Fibroblast of lung (primary cell): ENCODE data around the gene OR8U1. TPM values are rescaled to one million over a fixed set of nuclear protein-coding genes. Genes with fewer than 3 reads are reported as not detected.

Source experiments
- DNase-seq, 2 donors: peaks; one replicate each; pipeline versions ENCODE4 v3.0.0 to v3.0.0-alpha.2; 2010; ENCODE audit warnings: low read depth in 2 of 2
- H2AFZ ChIP-seq: 2 replicates; pipeline ENCODE4 v1.5.1; 2012; ENCODE audit warnings: low read length, control low read depth, inconsistent platforms
- H3K27ac ChIP-seq: 2 replicates; pipeline ENCODE4 v1.5.1; 2011; ENCODE audit warnings: low read length, control low read depth; ENCODE audit not compliant: insufficient read depth
- H3K27me3 ChIP-seq: 2 replicates; pipeline ENCODE4 v1.5.1; 2011; ENCODE audit warnings: mild to moderate bottlenecking, low read length; ENCODE audit not compliant: control insufficient read depth, insufficient read depth
- H3K36me3 ChIP-seq: 2 replicates; pipeline ENCODE4 v1.5.1; 2011; ENCODE audit warnings: low read length; ENCODE audit not compliant: control insufficient read depth, insufficient read depth
- H3K4me1 ChIP-seq: 2 replicates; pipeline ENCODE4 v1.5.1; 2011; ENCODE audit warnings: low read length; ENCODE audit not compliant: control insufficient read depth, insufficient read depth; ENCODE audit errors: extremely low read depth
- H3K4me2 ChIP-seq: 2 replicates; pipeline ENCODE4 v1.5.1; 2011; ENCODE audit warnings: low read length, control low read depth; ENCODE audit not compliant: insufficient read depth; ENCODE audit errors: extremely low read depth
- H3K4me3 ChIP-seq, 4 experiments: fragments of 200-600 bp in 1 of 4; sonication (generic) in 1 of 4; replicated peaks in 1 of 4; 2 replicates each; pipeline ENCODE4 v1.5.1; 2011 to 2016; ENCODE audit warnings: low read length in 4 of 4, low read depth in 3 of 4, mild to moderate bottlenecking in 3 of 4, control low read depth in 2 of 4, inconsistent platforms in 1 of 4, mixed read lengths in 1 of 4; ENCODE audit not compliant: insufficient read depth in 1 of 4; ENCODE audit errors: control extremely low read depth in 1 of 4
- H3K79me2 ChIP-seq: 2 replicates; pipeline ENCODE4 v1.5.1; 2012; ENCODE audit warnings: mild to moderate bottlenecking, low read length, inconsistent platforms; ENCODE audit not compliant: control insufficient read depth, insufficient read depth
- H3K9ac ChIP-seq: 2 replicates; pipeline ENCODE4 v1.5.1; 2011; ENCODE audit warnings: mild to moderate bottlenecking, low read length, control low read depth; ENCODE audit not compliant: insufficient read depth
- H3K9me3 ChIP-seq: 2 replicates; pipeline ENCODE4 v1.5.1; 2012; ENCODE audit warnings: low read depth, low read length; ENCODE audit not compliant: control insufficient read depth, insufficient read depth
- H4K20me1 ChIP-seq: 2 replicates; pipeline ENCODE4 v1.5.1; 2011; ENCODE audit warnings: low read length; ENCODE audit not compliant: control insufficient read depth, insufficient read depth; ENCODE audit errors: extremely low read depth
- CTCF ChIP-seq, 2 donors: IDR thresholded peaks in 1 of 2; conservative IDR thresholded peaks in 1 of 2; 1 replicate in 1 of 2; 2 replicates in 1 of 2; pipeline ENCODE4 v1.5.1; 2011 to 2012; ENCODE audit warnings: low read length in 2 of 2, control low read depth in 1 of 2, inconsistent platforms in 1 of 2, low read depth in 1 of 2, mild to moderate bottlenecking in 1 of 2
- EZH2 ChIP-seq: IDR thresholded peaks from 2 replicates; pipeline ENCODE4 v1.5.1; 2012; ENCODE audit warnings: low read length, control low read depth, mild to moderate bottlenecking; ENCODE audit errors: missing control alignments
- polyA minus RNA-seq: library from RNA; depleted of rRNA, polyadenylated mRNA; stranded (reverse); fragments of >200 nt; gene quantifications from 2 replicates; pipeline ENCODE4 v1.2.3, GENCODE V29; 2011; ENCODE audit warnings: low replicate concordance
- polyA plus RNA-seq, 2 donors: library from polyadenylated mRNA; depleted of rRNA in 1 of 2; stranded (reverse) in 1 of 2; unstranded in 1 of 2; fragments of >200 nt; gene quantifications; 2 replicates each; pipeline ENCODE4 v1.2.1, GENCODE V29; 2011 to 2012; ENCODE audit warnings: missing spikeins in 1 of 2
- total RNA-seq: library from RNA; depleted of rRNA; stranded (reverse); fragments of >200 nt; gene quantifications from 2 replicates; pipeline ENCODE4 v1.2.1, GENCODE V29; 2014

Gene OR8U1
- total RNA-seq (not detected in 2 replicates), polyA plus RNA-seq (not detected in 2 replicates), polyA minus RNA-seq (not detected in 2 replicates)
- not detected in 2 replicates for polyA plus RNA-seq (2012)

DNA sequence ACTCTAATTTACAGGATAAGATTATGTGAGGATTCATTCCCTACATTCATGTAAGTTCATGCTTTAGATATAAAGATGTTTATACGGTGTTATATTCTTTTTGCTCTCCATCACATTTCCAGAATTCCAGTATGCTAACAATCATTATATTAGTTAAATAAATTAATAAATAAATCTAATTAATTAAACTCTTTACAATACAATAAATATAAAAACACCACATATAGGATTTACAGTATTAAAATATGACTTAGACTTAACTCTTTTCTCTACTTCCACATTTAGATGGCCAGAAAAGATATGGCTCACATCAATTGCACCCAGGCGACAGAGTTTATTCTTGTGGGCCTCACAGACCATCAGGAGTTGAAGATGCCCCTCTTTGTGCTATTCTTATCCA, at the start of gene OR8U1:
TSS of gene OR8U1 (plus strand) at position 301 of the 400 bp plus-strand sequence. CDS start at position 301, 0 bp downstream.
- Histone ChIP-seq H3K9ac (no peak within 1 kb of the TSS), H3K4me2 (no peak within 1 kb of the TSS), H2AFZ (no peak within 1 kb of the TSS), H4K20me1 (no peaks in the 10 kb centered on the region), H3K27ac (no peak within 1 kb of the TSS), H3K79me2 (no peaks in the 10 kb centered on the region), H3K9me3 (no peaks in the 10 kb centered on the region), H3K4me3 (no peak within 1 kb of the TSS), H3K36me3 (no peaks in the 10 kb centered on the region), H3K27me3 (no peaks in the 10 kb centered on the region), H3K4me1 (no peaks in the 10 kb centered on the region)
- no peak for TF ChIP-seq CTCF (conservative IDR thresholded peaks at IDR 0.05 in 1 of 2, IDR thresholded peaks at IDR 0.05 in 1 of 2; ENCODE audit: low read depth in 1 of 2, low read length in 2 of 2)
- no peak for TF ChIP-seq EZH2
- no peak for DNase-seq

GRCh38 chr11:56331861-56332491, 43.4 kb upstream of the OR8U1 start:
- H3K4me3 ChIP-seq = no peak overlapping the region

GRCh38 chr11:56333156-56333555, 42.3 kb upstream of the OR8U1 start:
- no peak overlapping the region for H3K27ac ChIP-seq
- H3K36me3 ChIP-seq = no peaks in the 10 kb centered on the region
- no peaks in the 10 kb centered on the region for H3K27me3 ChIP-seq
- no peaks in the 10 kb centered on the region for H3K4me1 ChIP-seq
- no peak overlapping the region for H3K4me3 ChIP-seq
- H3K9me3 ChIP-seq = no peaks in the 10 kb centered on the region
- no peak overlapping the region for H3K9ac ChIP-seq
- H4K20me1 ChIP-seq = no peaks in the 10 kb centered on the region
- no peak overlapping the region for H3K4me2 ChIP-seq
- no peak for DNase-seq
- H2AFZ ChIP-seq = no peak overlapping the region
- no peak for TF ChIP-seq EZH2
- no peak for TF ChIP-seq CTCF (conservative IDR thresholded peaks at IDR 0.05 in 1 of 2, IDR thresholded peaks at IDR 0.05 in 1 of 2; ENCODE audit: low read depth in 1 of 2, low read length in 2 of 2)
- H3K79me2 ChIP-seq = no peaks in the 10 kb centered on the region

More at GRCh38 chr11:56331861-56332491, 43.4 kb upstream of the OR8U1 start:
- H3K79me2 ChIP-seq = no peaks in the 10 kb centered on the region
- H3K4me2 ChIP-seq = no peak overlapping the region
- H4K20me1 ChIP-seq = no peaks in the 10 kb centered on the region
- H3K9ac ChIP-seq = no peak overlapping the region
- H3K9me3 ChIP-seq = no peaks in the 10 kb centered on the region
- H3K36me3 ChIP-seq = no peaks in the 10 kb centered on the region
- no peaks in the 10 kb centered on the region for H3K27me3 ChIP-seq
- no peak overlapping the region for H2AFZ ChIP-seq
- H3K4me1 ChIP-seq = no peaks in the 10 kb centered on the region
- H3K27ac ChIP-seq = no peak overlapping the region
- TF ChIP-seq EZH2 (no peak), CTCF (conservative IDR thresholded peaks at IDR 0.05 in 1 of 2, IDR thresholded peaks at IDR 0.05 in 1 of 2; ENCODE audit: low read depth in 1 of 2, low read length in 2 of 2) (no peak)
- DNase-seq = no peak
